GM08714 (cell line): ENCODE data around the gene TNS2.

ENCODE experiments used
- H3K4me3 ChIP-seq: fragments of 200-500 bp; sonication (Bioruptor generic); 2 replicates; pipeline ENCODE4 v1.5.1; 2014; ENCODE audit warnings: mild to moderate bottlenecking, low read length, inconsistent platforms
- ZNF274 ChIP-seq: IDR thresholded peaks from 2 replicates; pipeline ENCODE4 v1.6.1; 2012; ENCODE audit warnings: mild to moderate bottlenecking, low read depth, low read length

TNS2 gene

GRCh38 chr12:53067074-53067992 lies 17.5 kb downstream of the TNS2 start:
- H3K4me3 ChIP-seq, result no peak overlapping the region
- TF ChIP-seq ZNF274, result no peak

GRCh38 chr12:53067993-53068770 lies 18.3 kb downstream of the TNS2 start:
- H3K4me3 ChIP-seq, result no peak overlapping the region
- no peak for TF ChIP-seq ZNF274

GRCh38 chr12:53068811-53069585 lies 19.1 kb downstream of the TNS2 start:
- TF ChIP-seq ZNF274, result no peak
- H3K4me3 ChIP-seq, result no peak overlapping the region

GRCh38 chr12:53069621-53070410 lies 20.0 kb downstream of the TNS2 start:
- H3K4me3 ChIP-seq, result no peak overlapping the region
- TF ChIP-seq ZNF274, result no peak

GRCh38 chr12:53070877-53071492 lies 21.1 kb downstream of the TNS2 start:
- H3K4me3 ChIP-seq, result no peak overlapping the region

GRCh38 chr12:53071591-53072551 lies 22.0 kb downstream of the TNS2 start:
- TF ChIP-seq ZNF274, result no peak

More at GRCh38 chr12:53070877-53071492, 21.1 kb downstream of the TNS2 start:
- no peak for TF ChIP-seq ZNF274

GRCh38 chr12:53073881-53074280 lies 24.0 kb downstream of the TNS2 start:
- TF ChIP-seq ZNF274, result no peak
- H3K4me3 ChIP-seq, result no peak overlapping the region

More at GRCh38 chr12:53071591-53072551, 22.0 kb downstream of the TNS2 start:
- no peak overlapping the region for H3K4me3 ChIP-seq

- H3K4me3 ChIP-seq, result no peak overlapping the region
- TF ChIP-seq ZNF274, result no peak
These were observed 24.6 kb downstream of the TNS2 start for GRCh38 chr12:53074283-53074998.

- no peak for TF ChIP-seq ZNF274
- H3K4me3 ChIP-seq, result no peak overlapping the region
These were observed 25.1 kb downstream of the TNS2 start for GRCh38 chr12:53074999-53075370.

GRCh38 chr12:53076461-53076860 lies 26.6 kb downstream of the TNS2 start:
- H3K4me3 ChIP-seq, result no peak overlapping the region

GRCh38 chr12:53077030-53077429 lies 27.2 kb downstream of the TNS2 start:
- TF ChIP-seq ZNF274, result no peak
- H3K4me3 ChIP-seq, result no peak overlapping the region

More at GRCh38 chr12:53076461-53076860, 26.6 kb downstream of the TNS2 start:
- no peak for TF ChIP-seq ZNF274
